Mesenchymal stem cell (in vitro differentiated cells and primary cell): Measurements from ENCODE around the gene LPO.

Experiments used
- DNase-seq: peaks from one replicate; pipeline ENCODE4 v3.0.0-alpha.2; 2013
- H2AFZ ChIP-seq: one replicate; pipeline ENCODE4 v1.6.1; 2013; ENCODE audit warnings: low read depth, mild to moderate bottlenecking, control low read depth, inconsistent platforms, low read length, moderate library complexity
- H2AK5ac ChIP-seq: 2 replicates; pipeline ENCODE4 v1.6.1; 2013; ENCODE audit warnings: low read length, moderate library complexity, mild to moderate bottlenecking, inconsistent platforms; ENCODE audit not compliant: severe bottlenecking
- H2BK120ac ChIP-seq: one replicate; pipeline ENCODE4 v1.6.1; 2013; ENCODE audit warnings: low read depth, mild to moderate bottlenecking, inconsistent platforms, low read length, moderate library complexity
- H2BK12ac ChIP-seq, 2 experiments: one replicate each; pipeline ENCODE4 v1.6.1; 2013; ENCODE audit warnings: inconsistent platforms in 2 of 2, low read length in 2 of 2, mild to moderate bottlenecking in 2 of 2, moderate library complexity in 2 of 2, control low read depth in 1 of 2
- H2BK15ac ChIP-seq: one replicate; pipeline ENCODE4 v1.6.1; 2013; ENCODE audit warnings: mild to moderate bottlenecking, low read depth, inconsistent platforms; ENCODE audit not compliant: poor library complexity, severe bottlenecking
- H2BK5ac ChIP-seq: 2 replicates; pipeline ENCODE4 v1.6.1; 2013; ENCODE audit warnings: low read depth, mild to moderate bottlenecking, low read length, control low read depth, inconsistent platforms; ENCODE audit not compliant: poor library complexity, severe bottlenecking
- H3K14ac ChIP-seq, 2 experiments: one replicate each; pipeline ENCODE4 v1.6.1; 2013; ENCODE audit warnings: inconsistent platforms in 2 of 2, low read length in 2 of 2, control low read depth in 1 of 2, mild to moderate bottlenecking in 1 of 2, moderate library complexity in 1 of 2
- H3K18ac ChIP-seq, 2 experiments: one replicate each; pipeline ENCODE4 v1.6.1; 2013; ENCODE audit warnings: inconsistent platforms in 2 of 2, low read length in 2 of 2, control low read depth in 1 of 2, low read depth in 1 of 2, mild to moderate bottlenecking in 1 of 2
- H3K23ac ChIP-seq, 2 experiments: one replicate each; pipeline ENCODE4 v1.6.1; 2013; ENCODE audit warnings: inconsistent platforms in 2 of 2, low read length in 2 of 2, mild to moderate bottlenecking in 2 of 2, moderate library complexity in 2 of 2, control low read depth in 1 of 2
- H3K27ac ChIP-seq: 2 replicates; pipeline ENCODE4 v1.5.1; 2013; ENCODE audit warnings: mild to moderate bottlenecking, moderate library complexity, low read length, control low read depth, inconsistent platforms; ENCODE audit not compliant: poor library complexity, severe bottlenecking
- H3K27me3 ChIP-seq, 2 experiments: 2 replicates each; pipeline versions ENCODE4 v1.6.1 to v1.7.0; 2013; ENCODE audit warnings: low read length in 2 of 2, mild to moderate bottlenecking in 2 of 2, moderate library complexity in 2 of 2, control low read depth in 1 of 2, inconsistent platforms in 1 of 2; ENCODE audit not compliant: control insufficient read depth in 1 of 2, insufficient read depth in 1 of 2
- H3K36me3 ChIP-seq, 2 experiments: 2 replicates each; pipeline versions ENCODE4 v1.6.1 to v1.7.0; 2013; ENCODE audit warnings: low read length in 2 of 2, control low read depth in 1 of 2, inconsistent platforms in 1 of 2, low read depth in 1 of 2, mild to moderate bottlenecking in 1 of 2; ENCODE audit not compliant: insufficient read depth in 2 of 2, control insufficient read depth in 1 of 2
- H3K4ac ChIP-seq, 2 experiments: one replicate each; pipeline ENCODE4 v1.6.1; 2013; ENCODE audit warnings: inconsistent platforms in 2 of 2, low read length in 2 of 2, mild to moderate bottlenecking in 2 of 2, moderate library complexity in 2 of 2, control low read depth in 1 of 2, low read depth in 1 of 2
- H3K4me1 ChIP-seq: 2 replicates; pipeline ENCODE4 v1.6.1; 2013; ENCODE audit warnings: low read depth, low read length, control low read depth; ENCODE audit not compliant: control insufficient read depth, insufficient read depth
- H3K4me2 ChIP-seq: 2 replicates; pipeline ENCODE4 v1.6.1; 2013; ENCODE audit warnings: low read length, mild to moderate bottlenecking, inconsistent platforms; ENCODE audit not compliant: poor library complexity, severe bottlenecking
- H3K4me3 ChIP-seq, 2 experiments: 2 replicates each; pipeline versions ENCODE4 v1.5.1 to v1.7.0; 2013; ENCODE audit warnings: low read length in 2 of 2, mild to moderate bottlenecking in 2 of 2, control low read depth in 1 of 2, low read depth in 1 of 2; ENCODE audit not compliant: insufficient read depth in 1 of 2
- H3K79me1 ChIP-seq: replicated peaks from 2 replicates; pipeline ENCODE4 v1.6.1; 2013; ENCODE audit warnings: mild to moderate bottlenecking, control low read depth, low read length, inconsistent platforms; ENCODE audit not compliant: poor library complexity, severe bottlenecking
- H3K9ac ChIP-seq: 2 replicates; pipeline ENCODE4 v1.7.0; 2013; ENCODE audit warnings: mild to moderate bottlenecking, low read length, moderate library complexity
- H3K9me3 ChIP-seq: 2 replicates; pipeline ENCODE4 v1.7.0; 2013; ENCODE audit warnings: mild to moderate bottlenecking, low read length; ENCODE audit not compliant: control insufficient read depth
- H4K8ac ChIP-seq: one replicate; pipeline ENCODE4 v1.6.1; 2013; ENCODE audit warnings: inconsistent platforms, mild to moderate bottlenecking, low read length, moderate library complexity
- H4K91ac ChIP-seq: one replicate; pipeline ENCODE4 v1.6.1; 2013; ENCODE audit warnings: mild to moderate bottlenecking, low read length, inconsistent platforms
- WGBS: methylation state at CpG from one replicate; pipeline ENCODE4 v1.1.7; 2013; ENCODE audit warnings: mixed read lengths; 5-methylcytosine and 5-hydroxymethylcytosine counted together

LPO gene

DNA sequence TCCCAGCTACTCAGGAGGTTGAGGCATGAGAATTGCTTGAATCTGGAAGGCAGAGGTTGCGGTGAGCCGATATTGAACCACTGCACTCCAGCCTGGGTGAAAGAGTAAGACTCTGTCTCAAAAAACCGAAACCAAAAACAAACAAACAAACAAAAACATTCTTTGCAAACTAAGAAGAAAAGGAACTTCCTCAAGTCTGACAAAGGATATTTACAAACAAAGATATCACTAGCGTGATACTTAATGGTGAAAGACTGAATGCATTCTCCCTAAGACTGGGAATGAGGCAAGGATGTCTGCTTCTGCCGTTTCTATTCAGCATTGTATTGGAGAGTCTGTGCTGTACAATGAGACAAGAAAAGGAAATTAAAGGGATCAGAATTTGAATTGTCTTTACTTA, 52.9 kb downstream of the LPO start:
- no peak overlapping the region for H3K27ac ChIP-seq
- DNase-seq: no peak
- H2BK5ac ChIP-seq: no peak overlapping the region
- no peak overlapping the region for H4K91ac ChIP-seq
- H3K4me2 ChIP-seq: no peak overlapping the region
- no peak overlapping the region for H3K18ac ChIP-seq
- H2AK5ac ChIP-seq: no peak overlapping the region
- H3K4me1 ChIP-seq: no peaks in the 10 kb centered on the region
- no peak overlapping the region for H2BK120ac ChIP-seq
- no peak overlapping the region for H3K4ac ChIP-seq
- H3K14ac ChIP-seq: no peak overlapping the region
- no peak overlapping the region for H3K23ac ChIP-seq
- H2BK12ac ChIP-seq: no peak overlapping the region
- H3K4me3 ChIP-seq: no peak overlapping the region
- H3K9ac ChIP-seq: no peak overlapping the region
- no peaks in the 10 kb centered on the region for H3K36me3 ChIP-seq
- H2AFZ ChIP-seq: no peak overlapping the region
- no peak overlapping the region for H4K8ac ChIP-seq
- no peaks in the 10 kb centered on the region for H3K9me3 ChIP-seq
- WGBS: 85% methylated on average over 5 of the region's 5 CpGs
- no peak overlapping the region for H2BK15ac ChIP-seq
- H3K79me1 ChIP-seq: no peaks in the 10 kb centered on the region
- peaks cover 4 to 38% of the 10 kb centered on the region in 2 experiments for H3K27me3 ChIP-seq

- no peak overlapping the region for H4K91ac ChIP-seq
- no peak for DNase-seq
- no peak overlapping the region for H2BK15ac ChIP-seq
- no peak overlapping the region for H2AFZ ChIP-seq
- no peak overlapping the region for H3K18ac ChIP-seq
- no peak overlapping the region for H2BK5ac ChIP-seq
- H3K9ac ChIP-seq: no peak overlapping the region
- H3K14ac ChIP-seq: no peak overlapping the region
- H3K4ac ChIP-seq: no peak overlapping the region
- H3K4me1 ChIP-seq: no peaks in the 10 kb centered on the region
- 100% methylated on average over 1 of the region's 1 CpG for WGBS
- H4K8ac ChIP-seq: no peak overlapping the region
- peaks cover 8 to 35% of the 10 kb centered on the region in 2 experiments for H3K27me3 ChIP-seq
- no peak overlapping the region for H3K4me2 ChIP-seq
- H3K79me1 ChIP-seq: no peaks in the 10 kb centered on the region
- H2AK5ac ChIP-seq: no peak overlapping the region
- no peak overlapping the region for H3K27ac ChIP-seq
- H3K23ac ChIP-seq: no peak overlapping the region
- H3K36me3 ChIP-seq: no peaks in the 10 kb centered on the region
- no peak overlapping the region for H2BK12ac ChIP-seq
- H3K9me3 ChIP-seq: no peaks in the 10 kb centered on the region
- no peak overlapping the region for H3K4me3 ChIP-seq
- H2BK120ac ChIP-seq: no peak overlapping the region
Observed at GRCh38 chr17:58294034-58294433, 55.6 kb downstream of the LPO start.

DNA sequence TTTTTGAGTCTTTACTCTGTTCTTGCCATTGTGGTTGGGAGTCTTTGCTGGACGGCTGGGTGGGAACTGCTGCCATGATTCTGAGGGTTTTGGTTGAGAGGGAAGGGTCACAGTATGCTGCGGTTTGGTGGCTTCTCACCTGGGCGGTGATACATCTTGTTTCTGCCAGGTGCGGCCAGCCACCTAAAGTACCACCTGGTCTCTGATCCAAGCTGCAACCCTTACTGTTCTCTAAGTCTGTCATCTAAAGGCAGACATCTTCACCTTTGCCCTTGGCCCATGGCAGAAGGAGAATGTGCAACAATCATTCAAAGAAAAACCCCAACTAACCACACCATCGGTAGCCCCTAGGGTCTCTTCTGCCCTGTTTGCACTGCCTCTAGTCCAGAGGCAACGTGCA, 62.0 kb downstream of the LPO start:
- H2BK12ac ChIP-seq: no peak overlapping the region
- WGBS: 79% methylated on average over 6 of the region's 6 CpGs

GRCh38 chr17:58301504-58302150, 63.2 kb downstream of the LPO start:
- Histone ChIP-seq H3K4me1 (no peaks in the 10 kb centered on the region), H3K36me3 (no peaks in the 10 kb centered on the region), H3K9me3 (no peaks in the 10 kb centered on the region), H3K4me2 (no peak overlapping the region), H2BK5ac (no peak overlapping the region), H2BK15ac (no peak overlapping the region), H3K23ac (no peak overlapping the region), H3K27ac (no peak overlapping the region), H3K9ac (no peak overlapping the region), H4K91ac (no peak overlapping the region), H3K27me3 (peaks cover 23 to 56% of the 10 kb centered on the region in 2 experiments), H2AFZ (no peak overlapping the region), H2AK5ac (no peak overlapping the region), H3K79me1 (no peaks in the 10 kb centered on the region), H2BK12ac (no peak overlapping the region), H3K18ac (no peak overlapping the region), H2BK120ac (no peak overlapping the region), H3K4ac (no peak overlapping the region), H3K4me3 (no peak overlapping the region), H3K14ac (no peak overlapping the region), H4K8ac (no peak overlapping the region)
- 73% methylated on average over 13 of the region's 16 CpGs for WGBS
- no peak for DNase-seq

More for the DNA sequence above, 62.0 kb downstream of the LPO start:
- Histone ChIP-seq H3K18ac (no peak overlapping the region), H3K4me3 (no peak overlapping the region), H2BK5ac (no peak overlapping the region), H2AFZ (no peak overlapping the region), H3K4me2 (no peak overlapping the region), H4K91ac (no peak overlapping the region), H3K4ac (no peak overlapping the region), H3K23ac (no peak overlapping the region), H3K27me3 (peaks cover 17 to 50% of the 10 kb centered on the region in 2 experiments), H2BK120ac (no peak overlapping the region), H2AK5ac (no peak overlapping the region), H3K27ac (no peak overlapping the region), H3K14ac (no peak overlapping the region), H3K9me3 (no peaks in the 10 kb centered on the region), H3K4me1 (no peaks in the 10 kb centered on the region), H3K79me1 (no peaks in the 10 kb centered on the region), H3K36me3 (no peaks in the 10 kb centered on the region), H2BK15ac (no peak overlapping the region), H4K8ac (no peak overlapping the region), H3K9ac (no peak overlapping the region)
- DNase-seq: no peak
